DMS79 treated with DMSO at 0.1 percent for 48 hours (cell line): ENCODE results near the gene ADGRV1.

Source experiments
- DNase-seq: peaks from one replicate; lab custom pipeline; 2025; lab: John Stamatoyannopoulos, UW

Gene ADGRV1

DNA sequence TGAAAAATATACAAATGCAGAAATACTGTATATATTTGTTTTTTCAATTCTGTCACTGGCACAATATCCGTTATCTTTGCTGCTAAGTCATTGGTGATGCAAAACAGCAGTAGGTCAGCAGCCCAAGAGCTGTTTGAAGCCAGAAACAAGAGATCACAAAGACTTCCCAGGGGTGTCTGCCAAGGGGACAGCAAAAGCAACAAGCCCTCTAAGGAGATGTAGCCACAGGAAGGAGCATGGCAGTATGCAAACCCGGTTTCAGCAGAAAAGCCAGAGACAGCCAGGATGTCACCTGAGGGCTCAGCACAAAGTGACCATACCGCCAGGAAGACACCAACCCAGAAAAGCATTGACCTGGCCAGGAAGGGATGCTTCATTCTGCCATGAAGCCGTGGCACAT is 583.0 kb downstream of the ADGRV1 start:
- no peak for DNase-seq

DNA sequence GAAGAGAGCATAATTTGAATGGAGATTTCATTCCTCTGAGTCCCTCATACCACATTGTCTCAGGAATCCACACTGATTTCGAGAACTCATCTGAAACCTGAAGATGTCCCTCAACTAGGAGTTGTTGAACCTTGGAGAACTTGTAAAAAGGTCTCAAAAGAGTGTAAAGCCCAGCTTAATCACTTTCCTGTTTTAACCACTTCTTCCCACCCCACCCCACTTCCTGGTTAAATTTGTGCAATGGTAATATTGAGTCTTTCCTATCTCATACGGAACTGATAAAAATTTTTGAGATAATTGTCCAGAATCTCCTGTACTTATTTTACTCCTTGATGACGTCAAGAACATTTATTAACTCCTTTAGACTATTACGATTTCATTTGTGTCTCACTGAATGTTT is 583.8 kb downstream of the ADGRV1 start:
- DNase-seq: no peak

DNA sequence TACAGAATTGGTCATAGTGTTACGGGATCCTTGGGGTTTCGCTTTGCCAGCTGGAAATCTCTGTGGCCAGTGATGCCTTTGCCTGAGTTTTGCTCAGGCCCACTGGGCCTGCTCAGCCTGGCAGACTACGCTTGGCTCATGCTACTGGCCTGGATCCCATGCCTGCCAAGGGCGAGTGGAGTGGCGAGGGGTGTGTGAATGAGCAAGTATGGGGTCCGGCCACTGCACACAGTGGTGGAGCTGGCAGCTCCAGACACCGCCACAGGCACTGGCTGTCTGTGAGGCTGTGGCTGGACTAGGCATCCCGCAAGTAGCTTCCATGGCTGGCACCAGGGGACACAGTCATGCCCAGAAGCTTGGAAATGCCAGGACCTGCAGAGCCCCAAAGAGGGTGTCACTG is 584.2 kb downstream of the ADGRV1 start:
- DNase-seq: no peak

DNA sequence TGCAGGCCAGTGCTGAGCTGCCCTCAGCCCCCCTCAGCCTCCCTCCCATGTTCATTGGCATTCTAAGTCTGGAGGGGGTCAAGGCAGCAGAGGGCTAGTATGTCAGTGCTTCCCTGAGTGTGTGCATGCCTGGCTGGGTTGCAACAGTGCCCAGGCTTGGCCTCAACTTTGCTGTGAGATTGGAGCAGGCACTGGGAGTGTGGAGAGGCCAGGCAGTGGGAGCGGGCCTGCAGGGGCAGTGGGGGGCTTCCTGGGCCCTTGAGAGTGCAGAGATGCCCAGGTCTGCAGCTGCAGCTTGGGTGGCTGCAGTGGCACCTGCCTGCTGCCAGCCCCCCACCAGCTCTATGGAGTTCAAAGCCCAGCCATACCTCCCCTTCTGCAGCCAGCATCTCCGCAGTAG is 585.2 kb downstream of the ADGRV1 start:
- no peak for DNase-seq

DNA sequence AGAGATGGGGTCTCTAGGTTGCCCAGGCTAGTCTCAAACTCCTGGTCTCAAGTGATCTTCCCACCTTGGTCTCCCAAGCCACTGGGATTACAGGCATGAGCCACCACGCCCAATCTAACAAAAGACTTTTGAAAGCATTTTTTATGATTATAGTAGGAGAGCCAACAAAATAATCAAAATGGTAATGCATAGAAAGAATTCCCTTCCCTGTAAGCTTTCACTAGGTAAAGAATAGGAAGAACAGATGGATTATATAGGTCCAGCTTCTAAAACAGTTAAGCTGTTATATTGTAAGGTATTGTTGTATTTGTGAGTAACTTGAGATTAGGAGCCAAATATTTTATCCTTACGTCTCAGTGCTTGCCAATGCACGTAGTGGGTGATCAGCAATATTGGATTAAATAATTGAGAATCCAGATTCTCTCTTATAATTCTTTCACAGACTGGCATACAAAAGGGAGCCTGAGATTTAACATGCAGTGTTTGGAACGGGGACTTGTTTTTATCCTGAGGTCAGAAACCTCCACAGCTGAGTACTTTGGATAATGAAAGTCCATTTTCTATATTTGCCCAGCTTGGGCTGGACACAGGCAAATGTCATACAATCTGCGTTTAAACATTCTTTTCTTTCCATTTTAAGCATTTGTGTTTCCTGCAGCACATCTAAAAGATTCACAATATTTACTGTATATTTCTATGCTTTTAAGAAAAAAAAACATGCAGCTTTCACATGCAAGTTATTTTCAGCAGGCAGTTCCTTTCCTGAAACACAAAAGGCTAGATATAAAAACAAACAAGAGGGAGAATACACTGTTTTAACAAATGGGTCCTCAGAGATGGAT is 586.1 kb downstream of the ADGRV1 start:
- DNase-seq: no peak

DNA sequence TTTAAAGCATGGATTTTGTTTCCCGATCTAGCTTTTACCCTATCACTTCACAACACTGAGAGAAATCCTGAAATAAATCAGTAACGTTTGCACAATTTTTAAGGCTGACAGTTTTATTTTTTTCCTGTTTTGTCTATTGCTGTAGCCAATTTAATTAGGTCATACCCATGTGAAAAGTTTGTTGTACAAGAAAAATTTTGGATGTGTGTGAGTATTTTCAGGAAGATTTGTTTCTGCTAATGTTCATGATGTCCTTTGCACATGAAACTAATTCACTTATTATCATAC is 586.7 kb downstream of the ADGRV1 start:
- DNase-seq: no peak

DNA sequence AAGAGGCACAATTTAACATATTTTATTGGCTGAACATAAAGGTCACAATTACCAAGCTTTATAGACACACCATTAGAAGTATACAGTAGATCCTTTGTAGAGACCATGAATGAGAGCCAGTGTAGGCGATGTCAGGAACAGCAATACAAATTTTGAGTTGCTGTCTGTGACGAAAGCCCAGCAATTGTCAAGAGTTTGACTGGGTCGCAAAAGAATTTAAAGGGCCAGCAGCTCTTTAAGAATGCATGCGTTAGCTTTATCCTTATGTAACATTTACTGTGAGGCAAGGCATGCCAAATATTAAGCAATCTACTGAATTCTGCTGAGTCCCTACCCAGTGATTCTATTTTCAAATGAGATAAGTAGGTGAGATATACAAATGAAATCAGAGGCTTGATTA is 587.6 kb downstream of the ADGRV1 start:
- no peak for DNase-seq

DNA sequence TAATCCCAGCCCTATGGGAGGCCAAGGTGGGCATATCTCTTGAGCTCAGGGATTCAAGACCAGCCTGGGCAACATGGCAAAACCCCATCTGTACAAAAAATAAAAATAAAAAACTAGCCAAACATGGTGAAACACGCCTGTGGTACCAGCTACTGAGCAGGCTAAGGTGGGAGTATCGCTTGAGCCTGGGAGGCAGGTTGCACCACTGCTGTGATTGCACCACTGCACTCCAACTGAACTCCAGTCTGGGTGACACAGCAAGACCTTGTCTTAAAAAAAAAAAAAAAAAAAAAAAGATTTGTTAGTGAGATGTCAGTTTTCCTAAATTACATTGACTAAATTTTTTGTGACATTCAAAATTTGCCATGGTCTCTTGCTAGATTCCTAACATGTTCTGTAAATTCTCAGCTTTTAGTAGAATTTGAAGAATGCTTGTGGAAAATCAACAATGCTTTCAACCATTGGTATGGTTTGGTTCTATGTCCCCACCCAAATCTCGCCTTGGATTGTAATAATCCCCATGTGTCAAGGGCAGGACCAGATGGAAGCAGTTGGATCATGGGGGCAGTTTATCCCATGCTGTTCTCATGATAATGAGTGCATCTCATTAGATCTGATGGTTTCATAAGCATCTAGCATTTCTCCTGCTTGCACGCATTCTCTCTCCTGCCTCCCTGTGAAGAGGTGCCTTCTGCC is 588.5 kb downstream of the ADGRV1 start:
- no peak for DNase-seq

DNA sequence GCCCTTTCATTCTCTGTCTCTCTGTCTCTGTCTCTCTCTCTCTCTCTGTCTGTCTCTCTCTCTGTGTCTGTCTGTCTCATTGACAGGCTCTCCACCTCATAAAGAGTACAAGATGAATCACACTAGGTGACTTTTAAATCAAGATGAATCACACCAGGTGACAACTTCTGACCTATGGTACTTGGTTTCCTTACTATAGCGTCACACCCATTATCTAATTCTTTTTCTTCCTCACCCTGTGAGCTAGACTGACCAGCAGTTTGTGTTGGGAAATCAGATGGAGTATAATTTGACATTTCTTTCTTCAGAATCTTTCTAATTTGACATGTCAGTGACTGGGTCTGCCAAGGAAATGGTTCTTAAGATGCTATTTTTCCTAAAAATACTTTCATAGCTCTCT is 591.6 kb downstream of the ADGRV1 start:
- DNase-seq: no peak

DNA sequence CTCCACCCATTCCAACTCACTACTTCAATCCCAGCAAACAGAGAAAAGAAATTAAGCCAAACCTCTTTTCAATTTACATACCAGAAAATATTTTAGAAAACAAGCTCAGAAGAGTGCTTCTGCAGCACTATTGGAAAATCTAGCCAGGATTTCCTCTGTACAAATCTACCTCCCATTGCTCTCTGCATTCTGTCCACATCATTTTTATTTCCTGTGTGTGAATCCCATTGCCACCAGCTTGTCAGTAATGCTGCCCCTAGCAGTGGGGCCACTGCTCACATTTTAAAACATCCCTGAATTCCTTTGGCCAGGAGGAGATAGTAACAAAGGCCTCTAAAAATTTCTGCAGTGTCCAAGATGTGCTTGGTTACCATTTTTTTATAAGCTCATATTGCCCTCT is 592.0 kb downstream of the ADGRV1 start:
- DNase-seq: no peak

DNA sequence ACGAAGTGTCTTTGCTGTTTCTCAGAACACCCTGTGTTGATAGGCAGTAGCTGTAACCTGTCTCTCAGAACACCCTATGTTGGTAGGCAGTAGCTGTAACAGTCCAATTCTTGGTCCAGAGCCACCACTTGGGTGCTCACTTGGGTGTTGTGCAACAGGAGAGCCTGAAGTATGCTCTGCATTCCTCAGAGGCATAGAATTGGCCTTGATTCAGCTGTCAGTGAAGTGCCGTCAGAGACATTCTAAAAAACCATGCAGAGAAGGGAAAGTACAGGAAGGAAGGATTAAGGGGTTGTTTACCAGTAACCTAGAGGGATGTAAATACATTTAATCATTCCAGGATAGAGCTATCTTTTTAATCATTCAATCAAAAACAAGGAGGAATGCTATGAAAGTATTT is 593.4 kb downstream of the ADGRV1 start:
- DNase-seq: peak; percentile 14

DNA sequence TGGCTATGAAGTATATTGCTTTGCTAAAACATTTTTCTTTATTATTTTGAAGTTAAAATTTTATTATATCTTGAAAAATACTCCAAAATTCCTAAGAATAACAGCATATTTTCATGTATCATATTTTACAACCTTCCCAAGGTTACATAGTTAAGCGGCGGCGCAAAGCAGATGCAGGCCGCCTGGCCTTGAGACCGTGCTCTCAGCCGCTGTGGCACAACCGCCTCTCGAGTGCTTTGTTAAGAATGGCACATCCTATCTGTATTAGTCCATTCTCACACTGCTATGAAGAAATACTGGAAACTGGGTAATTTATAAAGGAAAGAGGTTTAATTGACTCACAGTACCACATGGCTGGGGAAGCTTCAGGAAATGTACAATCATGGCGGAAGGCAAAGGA is 595.7 kb downstream of the ADGRV1 start:
- DNase-seq: no peak

DNA sequence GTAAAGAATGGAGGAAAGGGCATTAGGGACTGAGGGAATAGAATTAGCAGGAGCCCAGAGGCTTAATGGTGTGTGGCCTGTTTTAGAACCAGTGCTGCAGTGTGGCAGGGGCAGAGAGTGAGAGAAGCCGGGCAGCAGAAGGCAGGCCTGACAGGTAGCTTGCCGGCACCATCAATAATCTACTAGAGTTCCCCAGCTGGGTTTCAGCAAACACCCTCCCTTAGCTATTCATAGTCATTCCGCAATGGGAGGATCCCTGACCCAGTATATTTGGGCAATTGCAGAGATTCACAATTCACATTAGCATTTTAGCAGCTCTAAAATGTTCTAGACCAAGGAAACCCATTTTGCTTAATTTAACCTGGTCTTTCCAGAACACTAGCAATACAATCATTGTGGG is 596.7 kb downstream of the ADGRV1 start:
- no peak for DNase-seq

DNA sequence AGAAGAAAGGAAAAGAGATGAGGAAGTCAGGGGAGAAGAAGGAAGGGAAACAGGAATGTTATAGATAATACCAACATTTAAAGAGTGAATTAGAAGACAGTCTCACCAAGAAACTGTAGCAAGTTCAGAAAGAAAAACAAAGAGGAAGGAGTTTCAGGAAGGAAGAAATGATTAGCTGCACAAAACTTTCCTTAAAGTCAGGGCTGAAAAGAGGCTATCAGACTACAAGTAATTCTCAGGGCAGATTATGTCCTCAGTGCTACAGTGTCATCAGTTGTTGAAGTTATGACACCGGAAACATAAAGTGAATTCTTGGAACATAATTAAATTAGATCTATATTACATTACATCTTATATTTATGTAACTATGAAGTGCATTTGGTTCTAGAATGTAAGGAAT is 597.6 kb downstream of the ADGRV1 start:
- no peak for DNase-seq

DNA sequence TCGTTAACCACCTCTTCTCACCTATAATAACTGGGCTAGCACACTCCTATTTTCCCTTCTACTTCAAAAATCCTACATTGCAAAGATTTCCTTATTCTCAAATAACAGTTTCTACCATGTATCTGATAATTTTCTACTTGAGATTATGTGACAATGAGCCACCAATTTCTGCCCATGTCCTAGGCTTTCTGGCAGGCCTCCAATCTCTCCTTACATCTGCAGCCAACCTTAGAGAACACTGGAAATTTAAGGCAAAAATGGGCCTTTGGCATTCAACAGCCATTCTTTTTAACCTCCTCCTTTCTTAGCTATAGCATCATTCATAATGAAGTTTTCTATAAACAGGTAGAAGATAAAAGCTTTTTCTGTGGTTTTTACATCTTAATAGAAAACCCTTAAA is 599.4 kb downstream of the ADGRV1 start:
- DNase-seq: peak; percentile 37

DNA sequence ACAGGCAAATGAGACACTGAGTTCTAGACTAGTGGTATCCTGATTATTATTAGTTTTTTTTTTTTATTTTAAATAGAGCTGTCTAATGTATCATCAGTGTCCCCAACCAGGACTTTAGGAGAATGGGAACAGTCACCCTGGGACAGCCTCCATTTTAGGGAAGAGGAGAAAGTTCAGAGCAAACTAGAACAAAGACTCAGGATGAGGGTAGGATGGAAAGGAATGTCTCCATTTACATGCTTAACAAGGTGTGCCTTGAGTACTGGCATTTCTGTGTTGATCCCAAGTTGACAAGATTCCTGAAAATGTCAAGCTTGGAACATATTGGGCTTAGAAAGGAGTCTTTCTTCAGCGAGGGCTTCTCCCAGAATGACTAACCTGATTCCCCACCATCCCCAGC is 601.0 kb downstream of the ADGRV1 start:
- no peak for DNase-seq

DNA sequence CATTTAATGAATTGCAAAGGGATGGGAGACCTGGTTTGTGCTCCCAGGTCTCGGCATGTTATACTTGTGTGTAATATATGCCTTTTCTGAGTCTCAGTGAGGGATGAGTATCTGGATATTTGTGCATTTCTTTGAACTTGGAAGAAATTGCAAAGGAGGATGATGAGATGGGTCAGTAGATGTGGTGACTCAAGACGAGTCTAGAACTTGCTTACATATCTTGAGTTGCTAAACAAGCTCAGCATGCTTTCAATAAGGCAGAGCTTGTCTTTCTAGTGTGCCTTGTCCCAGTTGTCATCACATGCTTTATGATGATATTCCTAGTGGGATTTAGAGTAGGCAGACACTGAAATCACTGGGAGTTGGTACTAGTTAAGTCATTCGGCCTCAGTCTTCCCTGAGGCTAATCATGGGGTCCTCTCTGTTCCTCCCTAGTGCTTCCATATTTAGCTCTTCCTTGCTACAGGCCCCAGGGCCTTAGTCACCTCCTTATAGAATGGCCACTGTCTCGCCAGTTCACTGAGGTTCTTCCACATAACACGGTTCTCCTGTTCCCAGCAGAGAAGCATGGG is 602.2 kb downstream of the ADGRV1 start:
- no peak for DNase-seq

DNA sequence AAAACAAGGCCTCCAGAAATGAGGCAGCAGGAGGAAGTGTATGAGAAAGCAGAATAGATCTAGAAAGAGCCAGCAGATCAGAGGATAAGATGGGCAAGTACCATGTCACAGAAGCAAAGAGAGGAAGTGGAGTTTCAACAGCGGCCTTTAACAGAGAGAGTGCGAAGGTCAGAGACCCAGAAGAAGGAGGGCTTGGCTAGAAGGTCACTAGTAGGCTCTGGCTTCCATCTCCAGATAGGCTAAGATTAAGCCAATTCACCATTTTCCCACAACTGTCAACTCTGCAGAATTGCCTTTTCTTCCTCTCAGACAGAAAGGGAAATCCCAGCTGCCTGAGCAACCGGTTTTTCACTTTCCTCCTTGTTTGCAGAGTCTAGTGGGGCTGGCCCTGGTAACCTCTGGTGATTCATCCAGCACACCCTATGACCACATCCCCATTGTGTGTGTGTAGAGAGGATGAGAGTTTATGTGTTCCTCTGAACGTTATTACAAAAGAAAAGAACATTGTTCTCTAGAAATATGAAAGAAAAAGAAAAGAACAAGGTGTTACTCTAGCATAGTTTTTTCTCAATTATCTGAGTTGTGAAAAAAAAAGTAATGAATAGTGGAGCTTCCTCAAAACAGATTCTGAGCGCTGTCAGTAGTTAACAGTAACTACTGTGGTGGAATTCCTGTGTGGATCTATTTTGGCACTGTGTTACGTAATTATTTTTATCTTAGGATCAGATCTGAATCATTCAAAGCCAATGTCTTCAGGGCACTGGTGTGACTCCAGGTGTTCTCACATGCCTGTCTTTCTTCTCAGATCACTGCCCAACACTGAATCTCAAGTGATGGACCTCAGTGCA is 604.2 kb downstream of the ADGRV1 start:
- no peak for DNase-seq

DNA sequence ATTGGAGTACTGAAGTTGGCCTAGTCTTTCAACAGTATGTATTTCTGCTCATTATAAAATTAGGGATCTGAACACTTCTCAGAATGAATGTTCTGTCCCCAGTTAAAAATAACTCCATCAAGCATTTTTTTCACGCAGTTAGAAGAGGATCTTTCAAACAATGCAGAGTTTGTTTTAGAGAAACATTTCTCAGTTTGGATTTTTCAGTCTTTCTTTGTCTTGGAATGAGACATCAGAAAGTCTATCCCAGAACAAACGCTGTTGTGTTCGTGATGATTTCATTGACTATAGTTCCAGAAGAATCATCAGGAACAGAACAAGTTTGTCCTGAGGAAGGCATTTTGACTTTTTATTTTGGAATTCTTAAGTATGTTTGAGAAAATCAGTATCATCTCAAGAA is 605.8 kb downstream of the ADGRV1 start:
- DNase-seq: no peak

DNA sequence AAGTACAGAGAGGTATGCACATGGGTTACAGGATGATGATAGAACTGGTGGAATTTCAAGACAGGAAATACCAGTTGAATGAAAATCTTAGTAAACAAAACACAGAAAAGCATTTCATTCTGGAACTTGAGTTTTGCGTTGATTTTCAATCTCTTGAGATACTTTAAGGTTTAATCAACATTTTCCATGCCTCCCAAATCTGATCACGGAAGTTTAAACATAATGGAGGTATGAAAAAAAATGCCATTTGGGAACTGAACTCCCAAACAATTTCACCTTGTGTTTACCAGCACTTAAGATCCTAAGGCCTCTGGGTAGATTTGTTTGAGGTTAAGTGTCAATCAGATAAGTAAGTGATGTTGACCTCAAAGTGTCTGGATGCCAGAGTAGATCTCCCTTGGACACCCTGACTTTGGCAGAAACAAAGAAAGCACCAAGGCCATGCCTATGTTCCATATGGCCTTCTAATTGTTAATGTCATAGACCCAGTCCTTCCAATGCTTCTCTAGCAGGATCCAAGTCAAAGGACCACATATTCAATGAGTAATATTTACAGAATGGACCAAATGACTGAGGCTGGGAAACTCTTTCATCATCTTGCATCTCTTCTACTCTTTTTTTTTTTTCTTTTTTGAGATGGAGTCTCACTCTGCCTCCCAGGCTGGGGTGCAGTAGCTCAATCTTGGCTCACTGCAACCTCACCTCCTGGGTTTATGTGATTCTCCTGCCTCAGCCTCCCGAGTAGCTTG is 607.6 kb downstream of the ADGRV1 start:
- no peak for DNase-seq

DNA sequence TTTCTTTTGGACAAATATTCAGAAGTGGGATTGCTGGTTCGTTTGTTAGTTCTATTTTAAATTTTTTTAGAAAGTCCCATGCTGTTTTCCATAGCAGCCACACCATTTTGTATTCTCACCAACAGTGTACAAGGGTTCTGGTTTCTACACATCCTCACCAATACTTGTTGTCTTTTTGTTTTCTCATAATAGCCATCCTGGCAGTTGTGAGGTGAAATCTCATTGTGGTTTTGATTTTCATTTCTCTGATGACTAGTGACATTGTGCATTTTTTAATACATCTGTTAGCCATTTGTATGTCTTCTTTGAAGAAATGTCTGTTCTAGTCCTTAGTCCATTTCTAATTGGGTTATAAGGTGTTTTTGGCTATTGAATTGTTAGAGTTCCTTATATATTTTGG is 610.3 kb downstream of the ADGRV1 start:
- DNase-seq: no peak

DNA sequence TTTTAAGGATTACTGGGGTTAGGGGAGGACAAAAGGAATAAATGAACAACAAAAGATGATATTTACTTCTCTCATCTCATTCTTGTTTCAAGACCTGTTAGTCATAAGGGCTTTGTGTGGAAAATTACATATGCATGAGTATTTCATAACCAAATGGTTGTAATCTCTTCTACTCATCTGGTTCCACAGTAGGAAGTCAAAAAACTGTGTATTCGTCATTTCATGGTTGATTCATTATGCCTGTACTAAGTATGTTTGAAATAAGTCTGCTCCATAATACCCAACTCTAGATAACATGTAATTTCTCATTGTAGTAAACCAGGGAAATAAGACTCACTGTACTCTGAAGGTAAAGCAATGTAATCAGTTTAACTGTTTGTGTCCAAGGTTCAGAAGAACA is 611.7 kb downstream of the ADGRV1 start:
- no peak for DNase-seq
